Measurements from ENCODE around the gene CREB5.

- TF ChIP-seq GATA3 (IDR thresholded peaks at IDR 0.05; ENCODE audit: low read depth, low read length) (no peak), GATA2 (IDR thresholded peaks at IDR 0.05; ENCODE audit: low read depth, low read length) (no peak)
Observed at GRCh38 chr7:28813243-28813962, 401.1 kb downstream of the CREB5 start.

All from SH-SY5Y (cell line).